ENCODE measurements around the gene SUMO3. TPM values are rescaled to one million over a fixed set of nuclear protein-coding genes. Genes with fewer than 3 reads are reported as not detected.
A peak's percentile ranks its signal among the peaks of the same experiment; 100 is the strongest.

SUMO3 gene
- total and polyA plus RNA-seq, 10 of the 15 experiments (the other 5 are each of a cell fraction or from before 2014, with no cell fraction given) = 14.3 to 164 (median 89.9) TPM

DNA sequence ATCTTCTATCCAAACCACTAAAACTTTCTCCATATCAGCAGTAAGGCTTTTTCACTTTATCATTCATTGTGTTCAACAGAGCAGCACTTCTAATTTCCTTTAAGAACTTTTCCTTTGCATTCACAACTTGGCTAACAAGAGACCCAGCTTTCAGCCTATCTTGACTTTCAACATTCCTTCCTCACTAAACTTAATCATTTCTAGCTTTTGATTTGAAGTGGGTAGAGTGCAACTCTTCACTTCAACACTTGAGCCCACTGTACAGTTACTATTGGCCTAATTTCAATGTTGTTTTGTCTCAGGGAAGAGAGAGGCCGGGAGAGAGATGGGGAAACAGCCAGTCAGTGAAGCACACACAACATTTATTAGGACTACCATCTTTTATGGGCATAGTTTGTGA is 18.2 kb downstream of the SUMO3 start:
- Histone ChIP-seq H3K79me2 (ENCODE audit: control insufficient read depth, insufficient read depth, low read length) (peaks cover 66% of the 10 kb centered on the region), H4K20me1 (ENCODE audit: control insufficient read depth, insufficient read depth) (no peaks in the 10 kb centered on the region), H3K27me3 (replicated peaks in 1 of 2; ENCODE audit: control insufficient read depth in 2 of 2, insufficient read depth in 2 of 2, low read length in 1 of 2) (no peaks in the 10 kb centered on the region), H3K9ac (ENCODE audit: control insufficient read depth, insufficient read depth, low read length) (no peak overlapping the region), H3K9me3 (replicated peaks; ENCODE audit: control insufficient read depth, insufficient read depth, low read length) (no peaks in the 10 kb centered on the region), H3K27ac (ENCODE audit: control insufficient read depth, insufficient read depth) (no peak overlapping the region), H3K4me3 (no peak overlapping the region; the same call in 1 of the 2 replicates), H2AFZ (ENCODE audit: control insufficient read depth, low read depth, low read length) (no peak overlapping the region), H3K4me2 (ENCODE audit: control insufficient read depth, insufficient read depth) (peak overlapping the region; percentile 72), H3K4me1 (ENCODE audit: control insufficient read depth, insufficient read depth, low read length) (peaks cover 12% of the 10 kb centered on the region), H3K36me3 (ENCODE audit: control insufficient read depth in 2 of 2, insufficient read depth in 2 of 2, low read length in 1 of 2) (peaks cover 0 to 11% of the 10 kb centered on the region in 2 experiments)
- ATAC-seq (no peak), FAIRE-seq (no peak), DNase-seq (ENCODE audit: low read depth, low spot score) (no peak)
- no peak for TF ChIP-seq NR2C2 (IDR thresholded peaks at IDR 0.05; ENCODE audit: borderline replicate concordance, control insufficient read depth, insufficient read length, low read depth)
- no peak for TF ChIP-seq BRCA1 (IDR thresholded peaks at IDR 0.05; ENCODE audit: low read depth, low read length)
- no peak for TF ChIP-seq SREBF2 (IDR thresholded peaks at IDR 0.05; ENCODE audit: low read length)
- no peak for TF ChIP-seq EZH2 (IDR thresholded peaks at IDR 0.05; ENCODE audit: borderline replicate concordance, control insufficient read depth, low read depth, low read length)
- no peak for TF ChIP-seq SREBF1 (IDR thresholded peaks at IDR 0.05; ENCODE audit: low read length)
- TF ChIP-seq POU2F2 (IDR thresholded peaks at IDR 0.05; ENCODE audit: borderline replicate concordance, low read depth, low read length) = no peak
- TF ChIP-seq, protein P1, sequence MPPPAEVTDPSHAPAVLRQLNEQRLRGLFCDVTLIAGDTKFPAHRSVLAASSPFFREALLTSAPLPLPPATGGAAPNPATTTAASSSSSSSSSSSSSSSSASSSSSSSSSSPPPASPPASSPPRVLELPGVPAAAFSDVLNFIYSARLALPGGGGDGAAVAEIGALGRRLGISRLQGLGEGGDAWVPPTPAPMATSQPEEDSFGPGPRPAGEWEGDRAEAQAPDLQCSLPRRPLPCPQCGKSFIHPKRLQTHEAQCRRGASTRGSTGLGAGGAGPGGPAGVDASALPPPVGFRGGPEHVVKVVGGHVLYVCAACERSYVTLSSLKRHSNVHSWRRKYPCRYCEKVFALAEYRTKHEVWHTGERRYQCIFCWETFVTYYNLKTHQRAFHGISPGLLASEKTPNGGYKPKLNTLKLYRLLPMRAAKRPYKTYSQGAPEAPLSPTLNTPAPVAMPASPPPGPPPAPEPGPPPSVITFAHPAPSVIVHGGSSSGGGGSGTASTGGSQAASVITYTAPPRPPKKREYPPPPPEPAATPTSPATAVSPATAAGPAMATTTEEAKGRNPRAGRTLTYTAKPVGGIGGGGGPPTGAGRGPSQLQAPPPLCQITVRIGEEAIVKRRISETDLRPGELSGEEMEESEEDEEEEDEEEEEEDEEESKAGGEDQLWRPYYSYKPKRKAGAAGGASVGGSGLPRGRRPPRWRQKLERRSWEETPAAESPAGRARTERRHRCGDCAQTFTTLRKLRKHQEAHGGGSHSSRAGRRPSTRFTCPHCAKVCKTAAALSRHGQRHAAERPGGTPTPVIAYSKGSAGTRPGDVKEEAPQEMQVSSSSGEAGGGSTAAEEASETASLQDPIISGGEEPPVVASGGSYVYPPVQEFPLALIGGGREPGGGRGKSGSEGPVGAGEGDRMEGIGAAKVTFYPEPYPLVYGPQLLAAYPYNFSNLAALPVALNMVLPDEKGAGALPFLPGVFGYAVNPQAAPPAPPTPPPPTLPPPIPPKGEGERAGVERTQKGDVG (CRISPR knock-in tag; IDR thresholded peaks at IDR 0.05) = no peak
- TF ChIP-seq TCF12 (IDR thresholded peaks at IDR 0.05; ENCODE audit: low read depth, low read length) = no peak
- no peak for TF ChIP-seq FOXK2 (IDR thresholded peaks at IDR 0.05)
- no peak for TF ChIP-seq SIN3A (IDR thresholded peaks at IDR 0.05; ENCODE audit: low read depth, low read length)
- TF ChIP-seq, protein P2, sequence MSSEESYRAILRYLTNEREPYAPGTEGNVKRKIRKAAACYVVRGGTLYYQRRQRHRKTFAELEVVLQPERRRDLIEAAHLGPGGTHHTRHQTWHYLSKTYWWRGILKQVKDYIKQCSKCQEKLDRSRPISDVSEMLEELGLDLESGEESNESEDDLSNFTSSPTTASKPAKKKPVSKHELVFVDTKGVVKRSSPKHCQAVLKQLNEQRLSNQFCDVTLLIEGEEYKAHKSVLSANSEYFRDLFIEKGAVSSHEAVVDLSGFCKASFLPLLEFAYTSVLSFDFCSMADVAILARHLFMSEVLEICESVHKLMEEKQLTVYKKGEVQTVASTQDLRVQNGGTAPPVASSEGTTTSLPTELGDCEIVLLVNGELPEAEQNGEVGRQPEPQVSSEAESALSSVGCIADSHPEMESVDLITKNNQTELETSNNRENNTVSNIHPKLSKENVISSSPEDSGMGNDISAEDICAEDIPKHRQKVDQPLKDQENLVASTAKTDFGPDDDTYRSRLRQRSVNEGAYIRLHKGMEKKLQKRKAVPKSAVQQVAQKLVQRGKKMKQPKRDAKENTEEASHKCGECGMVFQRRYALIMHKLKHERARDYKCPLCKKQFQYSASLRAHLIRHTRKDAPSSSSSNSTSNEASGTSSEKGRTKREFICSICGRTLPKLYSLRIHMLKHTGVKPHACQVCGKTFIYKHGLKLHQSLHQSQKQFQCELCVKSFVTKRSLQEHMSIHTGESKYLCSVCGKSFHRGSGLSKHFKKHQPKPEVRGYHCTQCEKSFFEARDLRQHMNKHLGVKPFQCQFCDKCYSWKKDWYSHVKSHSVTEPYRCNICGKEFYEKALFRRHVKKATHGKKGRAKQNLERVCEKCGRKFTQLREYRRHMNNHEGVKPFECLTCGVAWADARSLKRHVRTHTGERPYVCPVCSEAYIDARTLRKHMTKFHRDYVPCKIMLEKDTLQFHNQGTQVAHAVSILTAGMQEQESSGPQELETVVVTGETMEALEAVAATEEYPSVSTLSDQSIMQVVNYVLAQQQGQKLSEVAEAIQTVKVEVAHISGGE (CRISPR knock-in tag; IDR thresholded peaks at IDR 0.05) = no peak
- no peak for TF ChIP-seq RUNX3 (IDR thresholded peaks at IDR 0.05; ENCODE audit: low read length)
- no peak for TF ChIP-seq PAX5 (IDR thresholded peaks at IDR 0.05; ENCODE audit: borderline replicate concordance, low read depth, low read length)
- no peak for TF ChIP-seq ATF7 (IDR thresholded peaks at IDR 0.05; ENCODE audit: low read depth)
- TF ChIP-seq DPF2 (IDR thresholded peaks at IDR 0.05) = no peak
- no peak for TF ChIP-seq CBX3 (IDR thresholded peaks at IDR 0.05; ENCODE audit: borderline replicate concordance, low read depth)
- TF ChIP-seq HCFC1 (IDR thresholded peaks at IDR 0.05; ENCODE audit: low read length) = no peak
- no peak for TF ChIP-seq SIX5 (IDR thresholded peaks at IDR 0.05; ENCODE audit: low read depth, low read length, severe bottlenecking)
- TF ChIP-seq TARDBP (IDR thresholded peaks at IDR 0.05; ENCODE audit: borderline replicate concordance) = no peak
- TF ChIP-seq CBFB (IDR thresholded peaks at IDR 0.05; ENCODE audit: low read depth) = no peak
- ChIA-PET CTCF (interaction anchor here (0.9 to 5.0 kb wide), 13 partner anchors 8 to 338 kb away, joined by 3 to 67 read pairs (median 6); partner anchors contain the start of gene PTTG1IP), RAD21 (ENCODE audit: unreplicated experiment) (interaction anchor here (2.4 to 4.0 kb wide), 4 partner anchors 73 to 132 kb away, joined by 7 to 35 read pairs (median 15); partner anchors contain the start of gene PTTG1IP), POLR2A (interaction anchor here (2.1 to 2.8 kb wide), 2 partner anchors 75 to 128 kb away, joined by 6 to 15 read pairs; partner anchors contain the start of gene PTTG1IP), SMC1A (ENCODE audit: uncharacterized antibody, unreplicated experiment) (interaction anchor here (1.1 to 4.8 kb wide), 9 partner anchors 10 to 289 kb away, joined by 3 to 33 read pairs (median 6); partner anchors contain the start of gene PTTG1IP)
- intact Hi-C loops (cut with micrococcal nuclease; ENCODE audit: unreplicated experiment) (loop anchor here (5.0 to 10.0 kb wide), 3 partner anchors 73 to 335 kb away; partner anchors contain the start of gene PTTG1IP), in situ Hi-C loops (cut with MboI) (loop anchor here (5.0 kb wide), 1 partner anchor 138 kb away; no protein-coding TSS in a partner anchor)
- WGBS (ENCODE audit: insufficient coverage, insufficient replicate concordance, low lambda C conversion rate, missing lambda C conversion rate) = 23% methylated on average over 1 of the region's 1 CpG
- no TSS peak for BruUV-seq (replicated peaks)
